Thyroid gland (tissue), 4 donors: ENCODE results near the gene MEIOC.

Experiments used
- CTCF ChIP-seq, 6 experiments: fragments of 200-600 bp in 3 of 6; fragments of 450-650 bp in 3 of 6; sonication (generic) in 3 of 6; IDR thresholded peaks; one replicate each; pipeline ENCODE4 v1.5.1; 2016 to 2019; ENCODE audit warnings: antibody characterized with exemption in 6 of 6, mild to moderate bottlenecking in 2 of 6, inconsistent platforms in 1 of 6, moderate library complexity in 1 of 6
- POLR2A ChIP-seq, 2 donors: fragments of 450-650 bp; IDR thresholded peaks; one replicate each; pipeline ENCODE4 v1.6.1; 2017; ENCODE audit warnings: antibody characterized with exemption in 2 of 2, mild to moderate bottlenecking in 2 of 2, moderate library complexity in 1 of 2

GRCh38 chr17:44636562-44636961, 19.7 kb upstream of the MEIOC start:
- peak in 4 of 6 experiments; percentile 20 to 57 (median 49) for TF ChIP-seq CTCF (IDR thresholded peaks at IDR 0.05)
- TF ChIP-seq POLR2A (IDR thresholded peaks at IDR 0.05) = no peak
